K562 (cell line): ENCODE measurements around the gene BIK. TPM values are rescaled to one million over a fixed set of nuclear protein-coding genes. Genes with fewer than 3 reads are reported as not detected.
A peak's percentile ranks its signal among the peaks of the same experiment; 100 is the strongest.

ENCODE experiments used
- ADNP ChIP-seq: fragments of 200-800 bp; sonication (Bioruptor generic); IDR thresholded peaks from 2 replicates; pipeline ENCODE4 v1.6.1; 2016; ENCODE audit warnings: missing genetic modification characterization, missing compliant biosample characterization
- ATF1 ChIP-seq, 2 experiments: fragments of 450-650 bp in 1 of 2; IDR thresholded peaks; 2 replicates each; pipeline ENCODE4 v1.6.1; 2016; ENCODE audit warnings: missing compliant biosample characterization in 1 of 2, missing genetic modification characterization in 1 of 2
- CTCF ChIP-seq, 3 experiments: IDR thresholded peaks in 2 of 3; conservative IDR thresholded peaks in 1 of 3; 2 replicates each; pipeline ENCODE4 v1.5.1; 2011 to 2012; ENCODE audit warnings: low read length in 3 of 3, mild to moderate bottlenecking in 3 of 3, control low read depth in 2 of 3, improper control_type of control experiment in 1 of 3, inconsistent platforms in 1 of 3, low read depth in 1 of 3, mixed read lengths in 1 of 3, moderate library complexity in 1 of 3; ENCODE audit not compliant: insufficient read depth in 2 of 3
- ELF1 ChIP-seq: fragments of 200-800 bp; sonication (Bioruptor generic); IDR thresholded peaks from 2 replicates; pipeline ENCODE4 v1.6.1; 2016; ENCODE audit warnings: missing genetic modification characterization, missing compliant biosample characterization
- FOXP4 ChIP-seq: sonication (generic); formaldehyde crosslinking; IDR thresholded peaks from 2 replicates; pipeline ENCODE4 v1.8.0; 2022; ENCODE audit warnings: mild to moderate bottlenecking, missing genetic modification reagents, borderline replicate concordance
- JUND ChIP-seq, 2 experiments: IDR thresholded peaks; 2 replicates in 1 of 2; 3 replicates in 1 of 2; pipeline ENCODE4 v1.6.1; 2011; ENCODE audit warnings: borderline replicate concordance in 2 of 2, low read depth in 2 of 2, low read length in 2 of 2, improper control_type of control experiment in 1 of 2, missing biosample characterization in 1 of 2, missing genetic modification characterization in 1 of 2, missing genetic modification reagents in 1 of 2
- MAFG ChIP-seq: fragments of 450-650 bp; conservative IDR thresholded peaks from 2 replicates; pipeline ENCODE4 v1.6.1; 2016; ENCODE audit warnings: missing genetic modification characterization, missing compliant biosample characterization
- NFE2 ChIP-seq: IDR thresholded peaks from 2 replicates; pipeline ENCODE4 v1.6.1; 2014; ENCODE audit warnings: antibody characterized with exemption, low read depth
- RAD21 ChIP-seq, 2 experiments: fragments of 250-450 bp in 1 of 2; fragments of 450-650 bp in 1 of 2; sonication (Bioruptor Pico) in 1 of 2; formaldehyde crosslinking in 1 of 2; IDR thresholded peaks in 1 of 2; conservative IDR thresholded peaks in 1 of 2; 2 replicates each; pipeline versions ENCODE4 v1.4.0 to v1.8.0; 2020 to 2022; ENCODE audit warnings: mild to moderate bottlenecking in 2 of 2, moderate library complexity in 1 of 2
- RCOR1 ChIP-seq, 2 experiments: IDR thresholded peaks; 2 replicates each; pipeline ENCODE4 v1.6.1; 2012; ENCODE audit warnings: low read depth in 2 of 2, low read length in 2 of 2, borderline replicate concordance in 1 of 2, improper control_type of control experiment in 1 of 2
- SMC3 ChIP-seq: conservative IDR thresholded peaks from 2 replicates; pipeline ENCODE4 v1.6.1; 2011; ENCODE audit warnings: low read depth, low read length, improper control_type of control experiment; ENCODE audit not compliant: insufficient read depth
- SPI1 ChIP-seq: IDR thresholded peaks from 2 replicates; pipeline ENCODE4 v1.6.1; 2011; ENCODE audit warnings: low read depth, low read length, control low read depth, borderline replicate concordance
- TFAP4 ChIP-seq: sonication (generic); formaldehyde crosslinking; IDR thresholded peaks from 2 replicates; pipeline ENCODE4 v1.8.0; 2022; ENCODE audit warnings: missing genetic modification reagents, mild to moderate bottlenecking, moderate library complexity, borderline replicate concordance
- ZMIZ1 ChIP-seq, 2 experiments: fragments of 150-350 bp in 1 of 2; IDR thresholded peaks; 2 replicates each; pipeline ENCODE4 v1.6.1; 2012 to 2016; ENCODE audit warnings: low read depth in 2 of 2, low read length in 2 of 2, mild to moderate bottlenecking in 1 of 2, moderate library complexity in 1 of 2
- ZNF121 ChIP-seq: sonication (generic); formaldehyde crosslinking; conservative IDR thresholded peaks from 2 replicates; pipeline ENCODE4 v1.8.0; 2022; ENCODE audit warnings: missing genetic modification reagents
- polyA plus RNA-seq, 8 experiments: library from polyadenylated mRNA; depleted of rRNA in 4 of 8; stranded (reverse) in 5 of 8; unstranded in 3 of 8; fragments of >200 nt; fragmentation: Nextera tagmentation in 2 of 8; fragmentation: Illumina TruSeq in 1 of 8; extraction: Ambion mirVana in 2 of 8; extraction: Trizol in 1 of 8; gene quantifications; 2 replicates each; pipeline versions ENCODE4 v1.2.1 to v1.2.3, GENCODE V29; 2011 to 2014; ENCODE audit warnings: inconsistent platforms in 1 of 8, missing spikeins in 1 of 8
- total RNA-seq, 7 experiments: library from RNA; depleted of rRNA in 6 of 7; stranded (reverse); fragments of >200 nt in 6 of 7; fragmentation: Illumina TruSeq in 2 of 7; extraction: Trizol in 2 of 7; gene quantifications; 2 replicates each; pipeline versions ENCODE4 v1.2.1 to v1.2.3, GENCODE V29; 2011 to 2021; ENCODE audit warnings: low replicate concordance in 1 of 7

Gene BIK
- total and polyA plus RNA-seq, 9 of the 15 experiments (the other 6 are each of a cell fraction or from before 2014, with no cell fraction given): 0.08 to 0.23 (median 0.18) TPM; not detected in 4

- TF ChIP-seq JUND (IDR thresholded peaks at IDR 0.05; ENCODE audit: borderline replicate concordance, low read depth, low read length): 0 out of 2 replicates have a peak, but pooled peaks have one; percentile 41
- TF ChIP-seq JUND (tag; IDR thresholded peaks at IDR 0.05; ENCODE audit: borderline replicate concordance, low read depth, low read length): no peak
- peak in 1 of 2 experiments; percentile 64; a peak in 1 of 4 replicates for TF ChIP-seq RCOR1 (IDR thresholded peaks at IDR 0.05; ENCODE audit: borderline replicate concordance in 1 of 2, low read depth in 2 of 2, low read length in 2 of 2)
- no peak for TF ChIP-seq ATF1 (CRISPR knock-in tag; IDR thresholded peaks at IDR 0.05)
- TF ChIP-seq ATF1 (tag; IDR thresholded peaks at IDR 0.05): peak; percentile 63
- TF ChIP-seq ZMIZ1 (IDR thresholded peaks at IDR 0.05; ENCODE audit: low read depth in 2 of 2, low read length in 2 of 2): 0 out of 4 replicates have a peak, but pooled peaks of 1 of the 2 experiments have one; percentile 21
- peak; percentile 53 for TF ChIP-seq MAFG (tag)
- 0 out of 2 replicates have a peak, but pooled peaks have one; percentile 42 for TF ChIP-seq SPI1
- TF ChIP-seq ELF1 (tag): peak; percentile 30; the same call in 1 of the 2 replicates
- no peak for TF ChIP-seq FOXP4
- peak; percentile 99 for TF ChIP-seq ZNF121
- TF ChIP-seq NFE2: peak; percentile 78
- 0 out of 2 replicates have a peak, but pooled peaks have one; percentile 40 for TF ChIP-seq SMC3
- peak; percentile 16; the same call in 1 of the 2 replicates for TF ChIP-seq TFAP4 (CRISPR knock-in tag)
- TF ChIP-seq ADNP: 0 out of 2 replicates have a peak, but pooled peaks have one; percentile 21
- peak; percentile 55 to 73 for TF ChIP-seq RAD21 (CRISPR knock-in tag; conservative IDR thresholded peaks at IDR 0.05 in 1 of 2, IDR thresholded peaks at IDR 0.05 in 1 of 2)
- peak; percentile 57 to 71 (median 63); a peak in 5 of 6 replicates for TF ChIP-seq CTCF (IDR thresholded peaks at IDR 0.05 in 2 of 3, conservative IDR thresholded peaks at IDR 0.05 in 1 of 3; ENCODE audit: insufficient read depth in 2 of 3, low read depth in 1 of 3, low read length in 3 of 3)
These were observed 20.3 kb upstream of the BIK start (continued) for GRCh38 chr22:43090130-43090789.
